ENCODE measurements around the gene TRPM2.

The TRPM2 gene

GRCh38 chr21:44466351-44466954 is 113.0 kb downstream of the TRPM2 start:
- Mint-ChIP-seq H3K36me3 (ENCODE audit: low read depth) (no peaks in the 10 kb centered on the region), H3K9me3 (no peaks in the 10 kb centered on the region), H3K27me3 (ENCODE audit: low read depth, poor library complexity) (peaks cover 3% of the 10 kb centered on the region), H3K4me3 (no peak overlapping the region), H3K4me1 (peaks cover 32% of the 10 kb centered on the region), H3K27ac (no peak overlapping the region)
- TF ChIP-seq CTCF (IDR thresholded peaks at IDR 0.05) = no peak
- no peak for DNase-seq

- TF ChIP-seq CTCF (IDR thresholded peaks at IDR 0.05) = no peak
- no peaks in the 10 kb centered on the region for H3K36me3 Mint-ChIP-seq (ENCODE audit: low read depth)
- DNase-seq = no peak
- no peaks in the 10 kb centered on the region for H3K9me3 Mint-ChIP-seq
- H3K4me1 Mint-ChIP-seq = peaks cover 24% of the 10 kb centered on the region
- peaks cover 5% of the 10 kb centered on the region for H3K27me3 Mint-ChIP-seq (ENCODE audit: low read depth, poor library complexity)
- H3K27ac Mint-ChIP-seq = no peak overlapping the region
- H3K4me3 Mint-ChIP-seq = no peak overlapping the region
Measured at GRCh38 chr21:44466996-44467858, 113.8 kb downstream of the TRPM2 start.

GRCh38 chr21:44467859-44468195 is 114.4 kb downstream of the TRPM2 start:
- Mint-ChIP-seq H3K4me3 (no peak overlapping the region), H3K27me3 (ENCODE audit: low read depth, poor library complexity) (peaks cover 5% of the 10 kb centered on the region), H3K9me3 (no peaks in the 10 kb centered on the region), H3K4me1 (peaks cover 24% of the 10 kb centered on the region), H3K27ac (no peak overlapping the region), H3K36me3 (ENCODE audit: low read depth) (no peaks in the 10 kb centered on the region)
- no peak for DNase-seq
- TF ChIP-seq CTCF (IDR thresholded peaks at IDR 0.05) = no peak

GRCh38 chr21:44471341-44471740 is 117.9 kb downstream of the TRPM2 start:
- Mint-ChIP-seq H3K27me3 (ENCODE audit: low read depth, poor library complexity) (peaks cover 5% of the 10 kb centered on the region), H3K36me3 (ENCODE audit: low read depth) (no peaks in the 10 kb centered on the region), H3K4me1 (peaks cover 2% of the 10 kb centered on the region), H3K4me3 (no peak overlapping the region), H3K27ac (no peak overlapping the region), H3K9me3 (no peaks in the 10 kb centered on the region)
- DNase-seq = no peak
- TF ChIP-seq CTCF (IDR thresholded peaks at IDR 0.05) = no peak

GRCh38 chr21:44471996-44472395 is 118.6 kb downstream of the TRPM2 start:
- H3K36me3 Mint-ChIP-seq (ENCODE audit: low read depth) = no peaks in the 10 kb centered on the region

More at GRCh38 chr21:44471996-44472395, 118.6 kb downstream of the TRPM2 start:
- no peaks in the 10 kb centered on the region for H3K4me1 Mint-ChIP-seq
- no peak overlapping the region for H3K27ac Mint-ChIP-seq
- DNase-seq = no peak
- H3K4me3 Mint-ChIP-seq = no peak overlapping the region
- H3K27me3 Mint-ChIP-seq (ENCODE audit: low read depth, poor library complexity) = peaks cover 5% of the 10 kb centered on the region
- TF ChIP-seq CTCF (IDR thresholded peaks at IDR 0.05) = no peak
- no peaks in the 10 kb centered on the region for H3K9me3 Mint-ChIP-seq

All from nephron progenitor cell (in vitro differentiated cells).